Breast epithelium (tissue), 4 donors: Measurements from ENCODE around the gene TMEM43. TPM values are rescaled to one million over a fixed set of nuclear protein-coding genes. Genes with fewer than 3 reads are reported as not detected.

Experiments used
- DNase-seq, 2 donors: peaks; one replicate each; pipeline ENCODE4 v3.0.0-alpha.2; 2019; ENCODE audit warnings: low spot score in 2 of 2
- H3K27ac ChIP-seq, 2 donors: fragments of 200-600 bp; sonication (generic) in 1 of 2; one replicate each; pipeline ENCODE4 v1.5.1; 2016 to 2019; ENCODE audit warnings: mild to moderate bottlenecking in 1 of 2
- H3K27me3 ChIP-seq, 2 donors: fragments of 200-600 bp; sonication (generic) in 1 of 2; one replicate each; pipeline versions ENCODE4 v1.5.1 to v1.6.0; 2017 to 2019; ENCODE audit warnings: control low read depth in 1 of 2, mild to moderate bottlenecking in 1 of 2
- H3K36me3 ChIP-seq: fragments of 200-600 bp; one replicate; pipeline ENCODE4 v1.5.1; 2019
- H3K4me1 ChIP-seq, 2 donors: fragments of 200-600 bp; sonication (generic); one replicate each; pipeline ENCODE4 v1.5.1; 2016 to 2019; ENCODE audit warnings: control low read depth in 1 of 2
- H3K4me3 ChIP-seq, 3 donors: fragments of 200-600 bp; sonication (generic); 1 replicate in 2 of 3; 2 replicates in 1 of 3; pipeline ENCODE4 v1.5.1; 2016 to 2019; ENCODE audit warnings: mild to moderate bottlenecking in 3 of 3, moderate library complexity in 2 of 3
- H3K9me3 ChIP-seq, 2 donors: fragments of 200-600 bp; sonication (generic) in 1 of 2; one replicate each; pipeline ENCODE4 v1.5.1; 2016 to 2019; ENCODE audit warnings: control low read depth in 1 of 2
- CTCF ChIP-seq, 3 donors: fragments of 450-650 bp; IDR thresholded peaks; one replicate each; pipeline ENCODE4 v1.5.1; 2016 to 2017; ENCODE audit warnings: antibody characterized with exemption in 3 of 3, mild to moderate bottlenecking in 3 of 3, moderate library complexity in 3 of 3
- POLR2A ChIP-seq: fragments of 450-650 bp; IDR thresholded peaks from one replicate; pipeline ENCODE4 v1.6.1; 2016; ENCODE audit warnings: antibody characterized with exemption, mild to moderate bottlenecking, moderate library complexity
- POLR2AphosphoS5 ChIP-seq, 3 donors: sonication (generic); formaldehyde crosslinking; IDR thresholded peaks; one replicate each; pipeline ENCODE4 v1.6.1; 2017; ENCODE audit warnings: antibody characterized with exemption in 3 of 3
- intact Hi-C: fragments of 100-400 bp; cut with DNase I; formaldehyde crosslinking; loops from one replicate; pipeline ENCODE4 v1.15.1; 2023; ENCODE audit warnings: low total_unique reads
- total RNA-seq, 3 donors: library from RNA; depleted of rRNA; stranded (reverse); fragments of >200 nt; gene quantifications; one replicate each; pipeline ENCODE4 v1.1.0, GENCODE V29; 2016

Gene TMEM43
- total RNA-seq, 3 donors from 2014 or later, result 90.5 to 170 (median 93.4) TPM

- Histone ChIP-seq H3K27me3 (no peaks in the 10 kb centered on the region), H3K27ac (no peak overlapping the region), H3K4me1 (no peaks in the 10 kb centered on the region), H3K4me3 (no peak overlapping the region), H3K9me3 (no peaks in the 10 kb centered on the region), H3K36me3 (peaks cover 8% of the 10 kb centered on the region)
- TF ChIP-seq POLR2A, result no peak
- TF ChIP-seq CTCF (IDR thresholded peaks at IDR 0.05), result no peak
- TF ChIP-seq POLR2AphosphoS5 (IDR thresholded peaks at IDR 0.05), result no peak
- intact Hi-C loops, result no loop called here
- no peak for DNase-seq
Observed at GRCh38 chr3:14133876-14134275, 9.0 kb downstream of the TMEM43 start.

- no peak for DNase-seq
- Histone ChIP-seq H3K27ac (no peak overlapping the region), H3K36me3 (peaks cover 8% of the 10 kb centered on the region), H3K4me1 (no peaks in the 10 kb centered on the region), H3K4me3 (no peak overlapping the region), H3K9me3 (no peaks in the 10 kb centered on the region), H3K27me3 (no peaks in the 10 kb centered on the region)
- intact Hi-C loops, result no loop called here
- TF ChIP-seq POLR2A (no peak), POLR2AphosphoS5 (IDR thresholded peaks at IDR 0.05) (no peak)
Observed at GRCh38 chr3:14134291-14134690, 9.4 kb downstream of the TMEM43 start.

- H3K27me3 ChIP-seq, result no peaks in the 10 kb centered on the region
- no peaks in the 10 kb centered on the region for H3K4me1 ChIP-seq
- peaks cover 8% of the 10 kb centered on the region for H3K36me3 ChIP-seq
- no peak for TF ChIP-seq POLR2A
- TF ChIP-seq CTCF (IDR thresholded peaks at IDR 0.05), result no peak
- TF ChIP-seq POLR2AphosphoS5 (IDR thresholded peaks at IDR 0.05), result no peak
- no peak overlapping the region for H3K27ac ChIP-seq
- DNase-seq, result no peak
- H3K9me3 ChIP-seq, result no peaks in the 10 kb centered on the region
- no peak overlapping the region for H3K4me3 ChIP-seq
- intact Hi-C loops, result no loop called here
Observed at GRCh38 chr3:14135581-14135980, 10.7 kb downstream of the TMEM43 start.

GRCh38 chr3:14137004-14137403, 12.2 kb downstream of the TMEM43 start:
- no peaks in the 10 kb centered on the region for H3K4me1 ChIP-seq

GRCh38 chr3:14137445-14137844, 12.6 kb downstream of the TMEM43 start:
- Histone ChIP-seq H3K9me3 (no peaks in the 10 kb centered on the region), H3K4me1 (no peaks in the 10 kb centered on the region), H3K4me3 (no peak overlapping the region), H3K36me3 (peaks cover 8% of the 10 kb centered on the region), H3K27ac (no peak overlapping the region), H3K27me3 (no peaks in the 10 kb centered on the region)
- TF ChIP-seq CTCF (IDR thresholded peaks at IDR 0.05) (no peak), POLR2AphosphoS5 (IDR thresholded peaks at IDR 0.05) (no peak), POLR2A (no peak)
- no peak for DNase-seq
- intact Hi-C loops, result no loop called here

More at GRCh38 chr3:14137004-14137403, 12.2 kb downstream of the TMEM43 start:
- H3K27me3 ChIP-seq, result no peaks in the 10 kb centered on the region
- no peak overlapping the region for H3K27ac ChIP-seq
- intact Hi-C loops, result no loop called here
- no peaks in the 10 kb centered on the region for H3K9me3 ChIP-seq
- peaks cover 8% of the 10 kb centered on the region for H3K36me3 ChIP-seq
- DNase-seq, result no peak
- no peak for TF ChIP-seq CTCF (IDR thresholded peaks at IDR 0.05)
- no peak for TF ChIP-seq POLR2AphosphoS5 (IDR thresholded peaks at IDR 0.05)
- no peak overlapping the region for H3K4me3 ChIP-seq
